ENCODE results near the gene ISL2.
"Not testable (repeated sequence)": the region's sequence is repeated elsewhere in the genome, so short reads cannot be mapped to it uniquely, and the experiment has no call there.

Gene ISL2

DNA sequence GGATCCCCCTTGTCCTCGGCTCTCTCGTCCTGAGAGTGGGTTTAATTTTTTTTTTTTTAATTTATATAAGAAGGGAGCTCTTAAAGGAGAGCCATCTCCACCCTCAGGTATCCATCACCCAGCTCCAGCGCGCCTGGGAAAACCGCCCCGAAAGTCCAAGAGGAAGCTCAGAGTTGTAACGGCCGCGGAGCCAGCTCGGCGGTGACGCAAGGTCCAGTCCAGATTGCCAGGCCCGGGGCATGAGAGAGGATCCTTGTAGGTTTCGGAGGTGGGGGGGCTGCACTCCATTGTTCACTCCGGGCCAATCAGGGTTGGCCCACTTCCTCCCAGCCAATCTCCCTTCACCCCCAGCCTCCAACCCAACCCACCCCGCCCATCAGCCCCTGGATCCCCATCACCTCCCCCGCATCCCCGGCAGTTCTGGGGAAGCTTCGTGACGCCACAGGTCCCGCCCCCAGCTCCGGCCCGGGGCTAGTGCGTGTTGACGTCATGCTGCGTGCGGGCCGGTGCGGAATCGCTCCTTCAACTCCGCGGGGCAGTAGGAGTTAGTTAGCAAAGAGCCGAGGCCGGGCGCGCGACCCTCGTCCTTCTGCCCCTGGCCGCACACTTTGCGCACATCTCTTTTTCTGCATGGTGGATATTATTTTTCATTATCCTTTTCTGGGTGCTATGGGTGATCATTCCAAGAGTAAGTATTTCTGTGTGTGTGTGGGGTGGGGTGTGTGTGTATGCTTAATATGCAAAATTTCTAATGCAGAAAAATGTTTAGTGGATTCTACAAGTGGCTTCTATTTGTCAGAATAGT, at the start of gene ISL2:
Gene ISL2, plus strand, starts transcription at position 520 of the 805 bp plus-strand sequence. Its CDS starts 111 bp downstream, at position 631.
- peak; percentile 94 to 98 for DNase-seq

DNA sequence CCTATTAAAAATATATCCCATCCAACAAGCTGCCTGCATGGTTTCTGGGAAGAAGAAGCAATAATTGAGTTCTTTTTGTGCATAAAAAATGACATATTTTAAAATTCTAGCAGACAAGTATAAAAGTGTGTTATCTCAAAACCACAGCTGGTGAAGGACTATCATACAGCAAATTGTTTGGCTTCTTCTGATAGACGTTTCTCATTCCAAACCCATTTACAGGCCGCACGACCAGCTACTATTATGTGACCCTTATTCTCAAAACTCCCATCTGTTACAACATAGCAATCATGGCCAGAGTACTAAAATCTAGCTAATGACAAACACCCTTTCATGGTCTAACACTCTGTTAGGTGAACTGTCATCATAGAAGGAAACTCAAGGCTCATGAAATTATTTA, 47.0 kb upstream of the ISL2 start:
- no peak for DNase-seq

DNA sequence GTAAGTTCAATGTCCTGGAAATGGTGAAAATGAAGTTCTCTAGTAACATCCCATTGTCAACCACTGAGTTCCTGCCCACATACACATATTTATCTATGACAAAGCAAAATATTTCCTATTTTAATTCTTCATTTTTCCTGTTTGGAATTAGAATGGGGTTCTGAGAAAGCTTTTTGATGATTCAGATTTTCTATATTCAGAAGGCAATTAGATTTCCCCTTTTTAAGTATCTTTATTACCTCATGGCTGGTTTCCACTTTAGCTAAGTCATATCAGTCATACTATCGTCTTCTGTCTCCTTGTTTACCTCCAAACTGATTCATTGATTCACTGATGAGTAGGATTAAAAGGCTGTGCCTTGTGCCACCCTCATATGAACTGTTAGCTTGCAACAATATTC, 43.2 kb upstream of the ISL2 start:
- DNase-seq = no peak

DNA sequence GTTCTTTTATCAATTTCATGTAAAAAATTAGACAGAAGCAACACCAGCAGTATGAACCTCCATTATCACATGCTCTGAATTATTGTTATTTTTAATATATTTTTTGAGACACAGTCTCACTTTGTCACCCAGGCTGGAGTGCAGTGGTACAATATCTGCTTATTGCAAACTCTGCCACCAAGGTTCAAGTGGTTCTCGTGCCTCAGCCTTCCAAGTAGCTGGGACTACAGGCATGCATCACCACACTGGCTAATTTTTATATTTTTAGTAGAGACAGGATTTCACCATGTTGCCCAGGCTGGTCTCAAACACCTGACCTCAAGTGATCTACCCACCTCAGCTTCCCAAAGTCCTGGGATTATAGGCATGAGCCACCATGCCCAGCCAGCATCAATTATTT, 42.1 kb upstream of the ISL2 start:
- not testable (repeated sequence) for DNase-seq

DNA sequence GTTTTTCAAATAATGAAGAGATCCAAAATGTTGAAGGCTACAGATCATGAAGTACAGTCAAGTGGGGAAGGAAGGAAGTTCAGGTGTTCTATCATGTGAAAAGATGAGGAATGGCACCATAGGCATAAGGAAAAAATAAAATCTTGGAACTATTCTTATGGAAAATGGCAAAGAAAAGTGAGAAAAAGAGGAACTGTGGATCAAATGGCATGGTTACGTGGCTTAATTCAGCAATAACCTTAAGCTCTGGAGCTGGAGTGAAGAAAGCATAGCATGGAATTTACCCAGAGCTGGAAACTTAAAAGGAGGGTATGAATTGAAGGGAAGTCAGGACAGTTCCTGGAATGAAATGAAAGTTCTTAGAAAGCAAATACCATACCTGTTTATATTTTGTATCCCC, 39.7 kb upstream of the ISL2 start:
- DNase-seq = no peak

DNA sequence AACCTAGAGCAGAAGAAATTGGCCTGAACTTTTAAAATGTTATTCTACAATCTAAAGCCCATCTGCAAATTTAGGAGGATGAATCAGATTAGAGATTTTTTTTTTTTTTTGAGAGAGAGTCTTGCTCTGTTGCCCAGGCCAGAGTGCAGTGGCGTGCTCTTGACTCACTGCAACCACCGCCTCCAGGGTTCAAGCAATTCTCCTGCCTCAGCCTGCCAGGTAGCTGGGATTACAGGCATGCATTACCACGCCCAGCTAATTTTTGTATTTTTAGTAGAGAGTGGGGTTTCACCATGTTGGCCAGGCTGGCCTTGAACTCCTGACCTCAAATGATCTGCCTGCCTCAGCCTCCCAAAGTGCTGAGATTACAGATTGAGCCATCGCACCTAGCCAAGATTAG, 38.6 kb upstream of the ISL2 start:
- not testable (repeated sequence) for DNase-seq

DNA sequence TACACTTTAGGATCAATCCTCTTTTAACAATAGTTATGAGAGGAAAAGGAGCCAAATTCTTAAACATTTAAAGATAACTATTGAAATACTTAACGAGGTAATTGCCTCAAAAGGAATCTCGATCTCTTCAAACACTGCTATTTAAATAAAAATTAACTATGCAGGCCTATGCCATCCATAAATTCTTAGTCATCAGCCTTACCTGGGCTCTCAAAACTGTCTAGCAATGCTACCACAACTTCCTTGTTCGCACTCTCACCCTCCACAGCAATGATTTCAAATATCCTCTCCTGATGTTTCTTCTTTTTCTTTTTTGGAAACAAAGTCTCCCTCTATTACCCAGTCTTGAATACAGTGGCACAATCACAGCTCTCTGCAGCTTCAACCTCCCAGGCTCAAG, 37.6 kb upstream of the ISL2 start:
- DNase-seq = no peak

DNA sequence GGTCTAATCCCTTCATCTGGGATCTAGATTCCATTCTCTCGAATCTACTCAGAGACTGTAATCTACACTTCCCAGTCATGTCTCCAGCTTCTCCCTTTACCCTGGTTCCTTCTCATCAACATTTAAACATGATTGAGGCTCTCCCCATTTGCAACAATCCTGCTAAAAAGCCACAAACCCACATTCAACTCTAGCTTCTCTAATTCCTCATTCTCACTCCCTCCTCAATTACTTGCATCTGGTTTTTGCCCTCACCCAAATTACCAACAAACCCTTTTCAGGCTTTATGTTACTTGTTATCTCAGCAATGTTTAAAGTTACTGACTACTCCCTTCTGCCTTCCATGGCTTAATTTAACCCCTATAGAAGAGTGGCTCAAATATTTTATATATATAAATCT, 36.8 kb upstream of the ISL2 start:
- DNase-seq = no peak

DNA sequence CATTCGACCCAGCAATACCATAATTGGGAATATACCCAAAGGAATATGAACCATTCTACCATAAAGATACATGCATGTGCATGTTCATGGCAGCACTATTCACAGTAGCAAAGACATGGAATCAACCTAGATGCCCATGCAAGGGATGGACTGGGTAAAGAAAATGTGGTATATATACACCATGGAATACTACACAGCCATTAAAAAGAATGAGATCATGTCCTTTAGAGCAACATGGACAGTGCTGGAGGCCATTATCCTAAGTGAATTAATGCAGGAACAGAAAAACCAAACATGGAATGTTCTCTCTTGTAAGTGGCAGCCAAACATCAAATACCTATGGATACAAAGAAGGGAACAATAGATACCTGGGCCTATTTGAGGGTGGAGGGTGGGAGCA, 32.7 kb upstream of the ISL2 start:
- DNase-seq = no peak

DNA sequence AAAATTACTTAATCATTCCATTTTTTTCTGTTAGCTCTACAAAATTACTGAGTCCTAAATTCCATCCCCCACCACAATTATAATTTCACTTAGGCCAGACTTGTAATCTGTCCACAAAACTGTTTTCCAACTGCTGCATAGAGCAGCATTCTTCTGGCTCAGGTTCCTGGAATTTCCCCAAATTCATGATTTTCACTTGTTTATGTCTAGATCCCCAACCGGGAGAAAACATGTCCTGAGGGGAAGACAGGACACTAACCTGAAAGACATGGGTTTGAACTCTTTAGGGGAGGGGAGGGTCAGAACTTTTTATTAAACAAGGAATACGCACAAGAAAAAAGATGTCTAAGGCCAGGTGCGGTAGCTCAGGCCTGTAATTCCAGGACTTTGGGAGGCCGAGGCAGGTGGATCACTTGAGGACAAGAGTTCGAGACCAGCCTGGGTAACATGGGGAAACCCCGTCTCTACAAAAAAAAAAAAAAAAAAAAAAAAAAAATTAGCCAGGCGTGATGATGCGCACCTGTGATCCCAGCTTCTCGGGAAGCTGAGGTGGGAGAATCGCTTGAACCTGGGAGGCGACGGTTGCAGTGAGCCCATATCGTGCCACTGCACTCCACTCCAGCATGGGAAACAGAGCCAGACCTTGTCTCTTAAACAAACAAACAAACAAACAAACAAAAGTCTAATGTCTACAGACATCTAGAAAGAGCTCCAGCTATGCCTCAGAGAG, 26.8 kb upstream of the ISL2 start:
- no peak for DNase-seq

DNA sequence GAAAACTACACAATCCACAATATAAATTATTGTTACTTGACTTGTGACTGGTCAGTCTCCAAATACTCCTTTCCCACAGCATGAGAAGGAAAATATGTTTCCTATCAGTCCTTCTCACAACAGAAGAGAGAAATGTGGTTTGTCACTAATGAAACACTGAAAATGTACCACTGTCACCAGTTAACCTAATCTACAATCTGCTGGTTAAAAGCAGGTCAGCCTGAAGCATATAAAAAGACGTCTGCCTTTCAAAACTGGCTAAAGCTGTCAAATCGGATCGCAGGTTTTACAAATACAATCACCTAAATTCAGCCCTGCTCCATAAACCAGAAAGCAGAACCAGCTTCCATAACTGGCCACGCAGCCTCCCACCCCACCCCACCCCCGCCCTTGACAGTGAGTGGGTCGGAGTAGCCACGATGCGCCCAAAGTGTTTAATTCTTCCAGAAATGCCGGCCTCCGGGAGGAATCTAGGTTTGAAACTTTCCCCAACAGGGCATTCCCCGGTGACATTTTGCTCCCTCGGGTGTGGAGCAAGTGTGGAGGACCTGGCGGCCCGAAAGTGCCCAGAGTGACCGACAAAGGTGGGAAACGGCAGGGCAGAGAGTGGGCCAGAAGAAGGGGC, 26.0 kb upstream of the ISL2 start:
- DNase-seq = peak in 1 of 2 experiments; percentile 56

DNA sequence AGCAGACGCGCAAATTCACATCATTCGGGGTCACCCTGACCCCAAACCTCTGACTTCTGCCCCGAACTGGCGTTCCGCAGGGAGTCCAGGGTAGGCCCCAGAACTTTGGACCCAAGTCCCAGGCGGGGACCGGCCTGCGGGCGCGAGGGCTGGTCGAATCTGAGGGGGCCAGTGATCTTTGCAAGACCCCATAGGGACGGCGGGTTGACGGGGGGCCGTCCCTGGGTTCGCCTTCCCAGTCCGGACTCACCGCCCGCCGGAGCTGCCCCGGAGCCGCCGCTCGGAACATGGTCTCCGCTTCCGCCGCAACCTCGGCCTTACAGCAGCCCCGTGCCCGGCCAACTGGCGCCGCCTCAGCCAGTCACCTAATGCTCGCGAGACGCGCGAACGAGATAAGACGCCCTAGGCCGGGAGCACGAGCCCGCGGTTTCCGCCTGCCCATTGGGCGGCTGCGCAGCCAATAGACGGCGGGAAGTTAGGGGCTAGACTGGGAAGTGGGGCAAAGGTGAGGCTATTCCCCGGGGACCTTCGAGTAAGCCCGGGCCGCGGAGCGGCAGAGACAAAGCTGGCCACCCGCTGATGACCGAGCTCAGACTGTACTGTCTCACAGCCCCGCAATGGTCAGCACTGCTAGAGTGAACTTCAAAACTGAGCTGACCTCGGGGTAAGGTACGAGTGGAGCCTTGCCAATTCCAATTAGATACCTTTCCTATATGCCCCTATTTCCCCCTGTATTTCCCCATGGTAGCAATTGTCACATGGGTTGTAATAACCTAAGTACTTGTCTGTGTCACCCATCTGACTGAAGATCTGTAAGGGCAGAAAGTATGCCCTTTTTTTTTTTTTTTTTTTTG, 25.2 kb upstream of the ISL2 start, which contains the start of gene ETFA:
Gene ETFA, minus strand, starts transcription at position 370 of the 854 bp plus-strand sequence. Its CDS starts 81 bp downstream, at position 289.
- peak; percentile 90 to 99 for DNase-seq

DNA sequence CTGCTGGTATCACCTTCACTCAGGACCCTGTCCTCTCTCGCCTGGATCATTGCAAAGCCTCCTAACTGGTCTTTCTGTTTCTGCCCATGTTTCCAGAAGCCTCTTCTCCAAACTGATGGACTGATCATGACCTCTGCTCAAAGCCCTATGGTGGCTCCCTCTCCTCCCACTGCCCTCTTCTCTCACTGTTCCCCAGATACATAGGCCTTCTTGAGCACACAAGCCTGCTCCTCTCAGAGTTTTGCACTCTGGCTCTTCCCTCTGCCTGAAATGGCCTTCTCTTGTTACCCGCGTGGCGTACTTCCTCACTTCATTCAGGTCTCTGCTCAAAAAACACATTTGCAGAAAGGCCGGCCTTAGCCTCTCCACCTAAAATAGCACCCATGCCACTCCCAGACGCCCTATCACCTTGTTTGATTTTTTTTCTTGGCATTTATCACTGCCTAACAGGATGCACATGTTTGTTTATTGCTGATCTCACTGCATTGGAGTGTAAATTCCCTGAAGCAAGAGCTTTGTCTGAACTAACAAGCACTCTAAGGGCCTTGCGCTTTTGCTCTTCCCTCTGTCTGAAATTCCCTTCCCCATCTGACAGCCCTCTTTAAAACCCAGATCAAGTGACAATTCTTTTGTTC, 23.9 kb upstream of the ISL2 start:
- DNase-seq = no peak

DNA sequence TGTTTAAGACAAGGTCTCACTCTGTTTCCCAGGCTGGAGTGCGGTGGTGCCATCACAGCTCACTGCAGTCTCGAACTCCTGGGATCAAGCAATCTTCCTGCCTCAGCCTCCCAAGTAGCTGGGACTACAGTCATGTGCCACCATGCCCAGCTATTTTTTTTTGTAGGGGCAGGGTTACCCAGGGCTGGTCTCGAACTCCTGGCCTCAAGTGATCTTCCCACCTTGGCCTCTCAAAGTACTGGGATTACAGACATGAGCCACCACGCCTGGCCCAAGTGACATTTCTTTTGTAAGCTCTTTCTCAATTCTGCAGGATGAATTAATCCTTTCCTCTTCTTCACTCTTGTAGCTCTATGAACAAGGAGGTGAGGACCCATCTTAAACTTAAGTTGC, 23.4 kb upstream of the ISL2 start:
- not testable (repeated sequence) for DNase-seq

DNA sequence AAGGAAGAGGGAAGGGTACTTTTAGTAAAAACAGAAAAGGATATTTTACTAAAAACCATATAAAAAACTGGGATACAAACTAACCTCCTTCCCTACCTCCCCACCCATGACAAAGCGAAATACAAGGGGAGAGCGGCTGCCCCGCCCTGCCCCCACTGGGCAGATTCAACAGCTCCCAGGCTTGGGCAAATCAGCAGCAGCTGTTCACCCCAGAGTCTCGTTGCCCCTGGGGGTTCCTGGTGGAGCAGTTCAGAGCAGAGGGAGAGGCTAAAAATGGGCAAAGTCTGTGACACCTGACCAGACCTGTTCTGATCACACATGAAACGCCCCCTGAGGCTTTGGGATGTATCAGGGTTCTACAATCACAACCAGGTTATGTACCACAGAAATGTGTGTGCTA, 22.8 kb upstream of the ISL2 start:
- no peak for DNase-seq

DNA sequence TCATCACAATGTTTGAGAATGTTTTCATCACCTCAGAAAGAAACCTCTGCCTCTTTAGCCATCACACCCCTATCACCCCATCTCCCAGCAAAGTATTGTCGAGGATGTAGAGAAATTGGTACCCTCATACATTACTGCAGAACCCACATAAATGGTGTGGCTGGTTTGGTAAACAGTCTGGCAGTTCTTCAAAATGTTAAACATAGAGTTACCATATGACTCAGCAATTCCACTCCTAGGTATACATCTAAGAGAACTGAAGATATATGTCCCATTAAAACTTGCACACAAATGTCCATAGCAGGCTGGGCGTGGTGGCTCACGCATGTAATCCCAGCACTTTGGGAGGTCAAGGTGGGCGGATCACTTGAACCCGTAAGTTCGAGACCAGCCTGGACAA, 16.6 kb upstream of the ISL2 start:
- no peak for DNase-seq

DNA sequence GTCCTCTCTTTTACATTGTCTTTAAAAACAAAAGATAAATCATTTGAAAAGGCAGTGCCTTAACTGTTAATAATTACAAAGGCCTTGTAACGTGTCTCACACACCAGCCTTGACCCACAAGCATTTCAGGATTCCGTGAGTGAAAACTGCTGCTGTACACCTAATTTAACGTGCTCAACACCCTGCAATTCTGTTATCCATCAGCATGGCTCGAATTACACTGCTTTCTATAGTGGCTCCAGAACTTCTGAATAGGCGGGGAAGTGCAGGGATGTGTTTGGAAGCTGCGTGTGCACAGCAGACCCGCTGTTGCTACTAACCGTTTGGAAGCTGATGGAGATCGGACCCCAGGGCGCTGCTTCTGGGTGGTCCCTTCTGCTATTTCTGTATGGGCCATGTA, 15.4 kb upstream of the ISL2 start:
- DNase-seq = no peak

DNA sequence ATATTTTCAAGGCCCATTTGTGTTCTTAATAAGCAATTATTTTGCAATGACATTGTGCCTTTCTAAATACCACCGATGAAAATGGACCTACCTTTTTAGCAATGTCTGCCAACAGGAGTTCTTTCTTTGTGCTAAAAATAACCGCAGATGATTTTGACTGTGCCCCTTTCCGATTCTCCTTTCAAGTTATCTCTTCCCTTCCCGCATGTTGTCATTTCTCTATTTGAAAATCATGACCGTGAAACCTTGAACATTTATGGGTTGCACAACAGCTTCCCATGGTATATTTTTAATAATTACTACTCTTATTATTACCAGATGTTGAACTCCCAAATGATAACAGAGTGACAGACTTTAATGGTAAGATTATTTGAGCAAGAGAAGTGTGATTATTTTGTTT, 15.0 kb upstream of the ISL2 start:
- no peak for DNase-seq

DNA sequence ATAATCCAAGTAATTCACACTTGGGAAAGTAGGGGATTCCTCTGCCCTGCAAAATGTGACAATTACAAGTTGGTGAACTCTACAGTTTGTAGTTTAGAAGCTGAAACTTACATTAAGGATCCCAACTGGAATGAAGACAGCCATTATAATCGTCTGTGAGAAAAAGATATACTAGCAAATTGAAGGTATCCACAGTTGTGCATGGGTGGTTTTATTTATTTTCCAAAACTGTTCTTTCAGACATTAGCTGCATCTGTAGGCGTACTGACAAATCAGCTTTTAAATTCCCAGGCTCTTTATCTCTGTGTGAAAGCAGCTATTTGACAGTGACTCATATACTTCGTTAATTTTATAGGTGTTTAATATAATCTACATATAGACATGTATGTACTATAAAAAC, 12.5 kb upstream of the ISL2 start:
- no peak for DNase-seq

DNA sequence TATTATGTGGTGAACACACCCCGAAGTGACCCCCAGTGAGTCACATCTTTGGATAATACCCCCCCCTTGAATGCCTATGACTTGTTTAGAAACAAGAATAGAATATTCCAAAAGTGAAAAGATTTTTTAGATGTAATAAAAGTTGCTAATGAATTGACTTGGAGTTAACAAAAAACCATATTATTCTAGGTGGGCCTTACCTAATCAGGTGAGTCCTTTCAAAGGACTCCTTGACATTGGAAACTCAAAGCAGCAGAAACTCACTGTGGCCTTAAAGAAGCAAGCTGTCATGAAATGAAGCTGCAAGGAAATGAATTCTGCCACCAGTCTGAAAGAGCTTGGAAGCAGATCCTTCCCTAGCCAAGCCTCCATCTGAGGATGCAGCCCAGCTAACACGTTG, 10.9 kb upstream of the ISL2 start:
- no peak for DNase-seq

DNA sequence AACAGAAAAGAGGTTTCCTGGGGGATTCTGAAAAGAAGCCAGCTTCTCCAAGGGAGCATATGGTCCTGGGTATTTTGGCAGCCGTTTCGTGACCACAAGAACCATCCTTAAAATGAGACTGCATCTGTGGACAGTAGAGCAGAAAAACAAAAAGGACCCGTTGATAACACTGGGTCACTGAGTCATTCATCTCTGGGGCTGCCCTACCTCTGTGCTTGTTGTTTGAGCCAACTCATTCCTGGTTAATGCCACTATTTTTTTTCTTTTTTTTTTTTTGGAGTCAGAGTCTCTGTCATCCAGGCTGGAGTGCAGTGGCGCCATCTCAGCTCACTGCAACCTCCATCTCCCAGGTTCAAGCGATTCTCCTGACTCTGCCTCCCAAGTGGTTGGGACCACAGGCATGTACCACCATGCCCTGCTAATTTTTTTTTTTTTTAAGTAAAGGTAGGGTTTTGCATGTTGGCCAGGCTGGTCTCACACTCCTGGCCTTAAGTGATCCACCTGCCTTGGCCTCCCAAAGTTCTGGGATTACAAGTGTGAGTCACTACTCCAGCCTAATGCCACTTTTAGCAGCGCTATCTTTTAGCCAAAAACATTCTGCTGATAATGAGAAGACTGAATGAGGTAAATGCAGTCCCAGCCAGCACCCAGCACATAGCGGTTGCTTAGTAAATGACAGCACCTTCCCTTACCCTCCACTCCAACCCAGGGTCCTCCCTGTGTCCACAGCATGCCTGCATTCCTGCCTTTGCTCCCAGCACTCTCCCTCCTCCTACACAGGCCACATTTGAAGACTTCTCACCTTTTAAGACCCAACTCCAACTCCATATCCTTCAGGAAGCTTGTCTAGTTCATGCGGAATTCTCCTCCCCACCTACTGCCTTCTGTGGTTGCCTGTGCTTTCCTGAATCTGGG, 9.1 kb upstream of the ISL2 start:
- DNase-seq = no peak
